LNCaP clone FGC (cell line): ENCODE data around the gene KIF5A.

Source experiments
- DNase-seq: peaks from one replicate; pipeline ENCODE4 v3.0.0-alpha.2; 2011; ENCODE audit warnings: low read depth
- H3K4me3 ChIP-seq: 2 replicates; pipeline ENCODE4 v1.5.1; 2011; ENCODE audit warnings: mild to moderate bottlenecking, low read depth, low read length, control low read depth
- CTCF ChIP-seq: IDR thresholded peaks from 2 replicates; pipeline ENCODE4 v1.5.1; 2012; ENCODE audit warnings: mild to moderate bottlenecking; ENCODE audit not compliant: control insufficient read depth, insufficient read depth; ENCODE audit errors: extremely low read depth

The KIF5A gene

GRCh38 chr12:57522887-57523705 is 26.7 kb upstream of the KIF5A start:
- H3K4me3 ChIP-seq = peak overlapping the region; percentile 90
- no peak for DNase-seq
- TF ChIP-seq CTCF = no peak

GRCh38 chr12:57523706-57524614 is 25.9 kb upstream of the KIF5A start:
- DNase-seq = no peak
- H3K4me3 ChIP-seq = peak overlapping the region; percentile 90
- no peak for TF ChIP-seq CTCF

GRCh38 chr12:57524814-57525614 is 24.8 kb upstream of the KIF5A start:
- no peak for DNase-seq
- no peak overlapping the region for H3K4me3 ChIP-seq
- TF ChIP-seq CTCF = no peak

- H3K4me3 ChIP-seq = no peak overlapping the region
- no peak for DNase-seq
- TF ChIP-seq CTCF = no peak
Observed at GRCh38 chr12:57525615-57526383, 24.0 kb upstream of the KIF5A start.

GRCh38 chr12:57526477-57527126 is 23.2 kb upstream of the KIF5A start:
- no peak overlapping the region for H3K4me3 ChIP-seq
- no peak for DNase-seq
- no peak for TF ChIP-seq CTCF
